GM21381 (cell line): ENCODE results near the gene CHPF.

Source experiments
- ATAC-seq: cut with Tn5 transposase; IDR thresholded peaks from one replicate; pipeline ENCODE4 v1.9.1; 2021; ENCODE audit warnings: mild to moderate bottlenecking, moderate library complexity; ENCODE audit not compliant: unreplicated experiment

CHPF gene

GRCh38 chr2:219543596-219544358 is at the start of gene CHPF, which contains the start of gene TMEM198:
TSS of gene CHPF (minus strand) at chr2:219543809. CDS start at chr2:219543538, 271 bp downstream.
TSS of gene TMEM198 (plus strand) at chr2:219544028. CDS start at chr2:219544728, 700 bp downstream.
- peak; percentile 76 for ATAC-seq

GRCh38 chr2:219593154-219593553 is 49.5 kb upstream of the CHPF start:
- no peak for ATAC-seq

- no peak for ATAC-seq
Measured at GRCh38 chr2:219592736-219593135, 49.1 kb upstream of the CHPF start.

- ATAC-seq = no peak
Measured at GRCh38 chr2:219591091-219591490, 47.5 kb upstream of the CHPF start.

GRCh38 chr2:219581346-219581745 is 37.7 kb upstream of the CHPF start:
- ATAC-seq = no peak

- ATAC-seq = no peak
Measured at GRCh38 chr2:219578811-219579613, 35.4 kb upstream of the CHPF start.

GRCh38 chr2:219576505-219577388 is 33.1 kb upstream of the CHPF start:
- ATAC-seq = no peak

- no peak for ATAC-seq
Measured at GRCh38 chr2:219575566-219576504, 32.2 kb upstream of the CHPF start.

GRCh38 chr2:219574484-219575311 is 31.1 kb upstream of the CHPF start:
- ATAC-seq = no peak

- no peak for ATAC-seq
Measured at GRCh38 chr2:219573166-219573565, 29.6 kb upstream of the CHPF start.

GRCh38 chr2:219572237-219573001 is 28.8 kb upstream of the CHPF start, which contains the start of gene INHA:
TSS of gene INHA (plus strand) at chr2:219572310. CDS start at chr2:219572375, 65 bp downstream.
- no peak for ATAC-seq

- ATAC-seq = no peak
Measured at GRCh38 chr2:219571311-219572236, 28.0 kb upstream of the CHPF start, which contains the start of gene OBSL1. TSS of gene OBSL1 (minus strand) at chr2:219571539. CDS start at chr2:219571232, 307 bp downstream.

- no peak for ATAC-seq
Measured at GRCh38 chr2:219570924-219571310, 27.3 kb upstream of the CHPF start.

- no peak for ATAC-seq
Measured at GRCh38 chr2:219570194-219570923, 26.8 kb upstream of the CHPF start.

- ATAC-seq = no peak
Measured at GRCh38 chr2:219569635-219570034, 26.0 kb upstream of the CHPF start.

- ATAC-seq = no peak
Measured at GRCh38 chr2:219569041-219569440, 25.4 kb upstream of the CHPF start.
